ENCODE data around the gene CACNA2D1.

CACNA2D1 gene

DNA sequence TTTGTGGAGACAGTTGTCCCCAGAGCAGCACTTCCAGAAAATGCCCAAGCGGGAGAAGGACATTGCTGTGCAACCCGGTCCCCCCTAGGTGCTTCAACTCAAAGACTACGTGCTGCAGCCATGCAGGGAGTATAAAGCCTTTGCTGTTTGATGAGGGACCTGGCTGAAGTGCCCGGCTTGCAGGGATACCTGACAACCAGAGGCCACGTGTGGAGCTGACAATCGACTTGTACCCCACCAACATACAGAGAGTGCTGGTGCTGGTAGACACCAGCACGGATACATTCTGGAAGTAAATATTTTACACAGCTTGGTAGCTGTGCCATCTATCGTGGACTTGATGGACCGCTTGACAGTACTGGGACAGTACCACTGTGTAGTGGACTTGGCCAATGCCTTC is 240.6 kb downstream of the CACNA2D1 start:
- Histone ChIP-seq H3K9ac (ENCODE audit: low read length) (no peak overlapping the region), H3K27ac (ENCODE audit: low read depth, low read length) (no peak overlapping the region), H3K4me1 (ENCODE audit: control insufficient read depth, insufficient read depth, low read length) (peaks cover 4% of the 10 kb centered on the region; the same call in 1 of the 2 replicates), H3K9me3 (ENCODE audit: control insufficient read depth, insufficient read depth, low read depth, low read length) (peaks cover 11% of the 10 kb centered on the region), H3K4me3 (ENCODE audit: low read depth, low read length) (no peak overlapping the region), H3K36me3 (ENCODE audit: control insufficient read depth, insufficient read depth, low read length) (0 out of 2 replicates have a peak, but pooled peaks cover 6% of the 10 kb centered on the region), H3K27me3 (ENCODE audit: control insufficient read depth, insufficient read depth, low read length) (no peaks in the 10 kb centered on the region)

DNA sequence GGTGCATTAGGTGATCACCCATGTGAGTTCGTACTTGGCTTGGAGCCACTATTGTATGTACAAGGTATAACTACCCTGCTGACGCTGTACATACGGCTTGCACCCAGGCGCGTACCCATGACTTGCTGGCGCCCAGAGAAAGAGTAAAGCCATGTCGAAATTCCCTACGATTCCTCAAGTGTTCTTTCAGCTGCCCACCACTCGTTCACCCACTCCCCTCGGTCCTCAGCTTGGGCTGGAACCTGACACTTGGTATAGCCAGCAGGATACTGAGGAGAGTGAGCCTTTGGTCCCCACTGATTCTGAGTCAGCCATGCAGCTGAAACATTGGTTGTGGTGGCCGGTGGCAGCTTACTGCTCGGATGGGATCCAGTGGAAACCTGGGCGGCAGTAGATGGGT is 241.5 kb downstream of the CACNA2D1 start:
- Histone ChIP-seq H3K27ac (ENCODE audit: low read depth, low read length) (no peak overlapping the region), H3K9me3 (ENCODE audit: control insufficient read depth, insufficient read depth, low read depth, low read length) (peaks cover 11% of the 10 kb centered on the region), H3K9ac (ENCODE audit: low read length) (no peak overlapping the region), H3K4me3 (ENCODE audit: low read depth, low read length) (no peak overlapping the region), H3K36me3 (ENCODE audit: control insufficient read depth, insufficient read depth, low read length) (0 out of 2 replicates have a peak, but pooled peaks cover 6% of the 10 kb centered on the region), H3K4me1 (ENCODE audit: control insufficient read depth, insufficient read depth, low read length) (peaks cover 4% of the 10 kb centered on the region; the same call in 1 of the 2 replicates), H3K27me3 (ENCODE audit: control insufficient read depth, insufficient read depth, low read length) (no peaks in the 10 kb centered on the region)

DNA sequence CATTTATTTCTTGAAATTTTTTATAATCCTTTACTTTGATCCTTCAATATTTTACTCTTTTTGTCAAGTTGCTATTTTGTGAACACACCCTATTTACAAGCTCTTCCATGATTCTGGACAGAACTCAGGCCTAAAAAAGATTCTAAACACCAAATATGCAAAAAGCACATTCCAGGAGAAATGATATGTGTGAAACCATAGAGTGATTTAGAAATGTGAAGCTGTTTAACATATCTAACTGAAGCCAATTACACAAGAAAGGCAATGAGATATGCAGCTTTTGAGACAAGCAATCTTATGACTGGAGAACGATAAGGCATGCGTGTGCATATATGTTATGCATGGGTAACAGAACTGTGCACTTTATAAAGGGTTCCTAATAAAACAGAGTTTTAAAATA is 243.0 kb downstream of the CACNA2D1 start:
- Histone ChIP-seq H3K9ac (ENCODE audit: low read length) (no peak overlapping the region), H3K9me3 (ENCODE audit: control insufficient read depth, insufficient read depth, low read depth, low read length) (peaks cover 11% of the 10 kb centered on the region), H3K36me3 (ENCODE audit: control insufficient read depth, insufficient read depth, low read length) (0 out of 2 replicates have a peak, but pooled peaks cover 6% of the 10 kb centered on the region), H3K27ac (ENCODE audit: low read depth, low read length) (no peak overlapping the region), H3K4me1 (ENCODE audit: control insufficient read depth, insufficient read depth, low read length) (peaks cover 9% of the 10 kb centered on the region), H3K4me3 (ENCODE audit: low read depth, low read length) (no peak overlapping the region), H3K27me3 (ENCODE audit: control insufficient read depth, insufficient read depth, low read length) (no peaks in the 10 kb centered on the region)

DNA sequence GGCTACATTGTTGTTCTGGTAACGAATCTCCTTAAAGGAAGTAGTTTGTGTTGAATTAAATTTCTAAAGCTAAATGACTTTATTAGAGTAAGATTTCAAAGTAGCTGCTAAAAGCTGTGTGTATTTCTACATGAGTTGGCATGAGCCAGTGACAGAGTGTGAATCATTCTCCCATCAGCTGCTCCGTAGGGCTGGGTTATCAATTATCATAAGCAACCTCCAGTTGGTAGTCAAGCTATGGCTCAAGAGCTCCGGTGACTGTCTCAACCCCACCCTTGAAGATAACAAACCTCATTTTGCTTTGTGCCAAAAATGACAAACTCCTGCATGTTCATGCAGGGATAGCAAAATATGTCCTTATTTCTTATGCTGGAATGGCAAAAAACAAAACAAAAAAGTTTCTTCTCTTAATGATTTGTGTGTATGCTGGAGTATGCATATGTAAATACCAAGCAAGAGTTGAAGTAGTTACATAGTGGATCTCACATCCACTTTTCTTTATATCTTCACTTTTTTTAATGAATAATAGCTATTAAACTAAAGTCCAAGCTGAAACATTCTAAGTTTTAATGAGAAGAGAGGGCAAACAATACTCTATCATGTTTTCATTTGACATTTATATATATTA is 249.4 kb downstream of the CACNA2D1 start:
- Histone ChIP-seq H3K36me3 (ENCODE audit: control insufficient read depth, insufficient read depth, low read length) (no peaks in the 10 kb centered on the region), H3K9ac (ENCODE audit: low read length) (no peak overlapping the region)

DNA sequence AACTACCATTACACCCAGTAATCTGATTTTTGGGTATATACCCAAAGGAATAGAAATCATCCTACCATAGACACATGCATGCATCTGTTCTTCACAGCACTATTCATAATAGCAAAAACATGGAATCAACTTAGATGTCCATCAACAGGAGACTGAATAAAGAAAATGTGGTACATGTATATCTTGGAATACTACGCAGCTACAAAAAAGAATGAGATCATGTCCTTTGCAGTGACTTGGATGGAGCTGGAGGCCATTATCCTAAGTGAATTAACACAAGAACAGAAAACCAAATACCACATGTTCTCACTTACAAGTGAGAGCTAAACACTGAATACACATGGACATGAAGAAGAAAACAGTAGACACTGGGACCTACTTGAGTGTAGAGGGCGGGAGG is 254.9 kb downstream of the CACNA2D1 start:
- Histone ChIP-seq H3K4me1 (ENCODE audit: control insufficient read depth, insufficient read depth, low read length) (peaks cover 4% of the 10 kb centered on the region), H3K9me3 (ENCODE audit: control insufficient read depth, insufficient read depth, low read depth, low read length) (no peaks in the 10 kb centered on the region), H3K9ac (ENCODE audit: low read length) (no peak overlapping the region), H3K36me3 (ENCODE audit: control insufficient read depth, insufficient read depth, low read length) (no peaks in the 10 kb centered on the region), H3K27ac (ENCODE audit: low read depth, low read length) (no peak overlapping the region), H3K4me3 (ENCODE audit: low read depth, low read length) (no peak overlapping the region), H3K27me3 (ENCODE audit: control insufficient read depth, insufficient read depth, low read length) (no peaks in the 10 kb centered on the region)

More for the DNA sequence above, 249.4 kb downstream of the CACNA2D1 start:
- Histone ChIP-seq H3K4me1 (ENCODE audit: control insufficient read depth, insufficient read depth, low read length) (peaks cover 14% of the 10 kb centered on the region), H3K4me3 (ENCODE audit: low read depth, low read length) (no peak overlapping the region), H3K9me3 (ENCODE audit: control insufficient read depth, insufficient read depth, low read depth, low read length) (no peaks in the 10 kb centered on the region), H3K27me3 (ENCODE audit: control insufficient read depth, insufficient read depth, low read length) (no peaks in the 10 kb centered on the region), H3K27ac (ENCODE audit: low read depth, low read length) (no peak overlapping the region)

DNA sequence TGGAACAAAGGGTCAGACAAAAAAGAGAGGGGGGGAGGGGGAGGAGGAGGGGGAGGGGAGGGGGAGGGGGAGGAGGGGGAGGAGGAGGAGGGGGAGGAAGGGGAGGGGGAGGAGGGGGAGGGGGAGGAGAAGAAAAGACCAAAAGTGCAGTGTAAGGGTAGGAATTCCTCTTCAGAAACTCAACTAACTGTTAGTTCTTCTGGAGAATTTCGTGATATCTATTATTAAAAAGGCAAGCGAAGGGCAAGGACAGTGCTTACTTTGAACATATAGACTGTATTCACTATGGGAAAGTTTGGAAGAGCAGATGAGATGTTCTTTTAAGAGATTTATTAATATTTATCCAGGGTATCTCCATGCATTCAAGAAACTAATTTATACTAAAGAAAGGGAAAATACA is 258.1 kb downstream of the CACNA2D1 start:
- no peak overlapping the region for H3K9ac ChIP-seq (ENCODE audit: low read length)
- no peaks in the 10 kb centered on the region for H3K27me3 ChIP-seq (ENCODE audit: control insufficient read depth, insufficient read depth, low read length)

DNA sequence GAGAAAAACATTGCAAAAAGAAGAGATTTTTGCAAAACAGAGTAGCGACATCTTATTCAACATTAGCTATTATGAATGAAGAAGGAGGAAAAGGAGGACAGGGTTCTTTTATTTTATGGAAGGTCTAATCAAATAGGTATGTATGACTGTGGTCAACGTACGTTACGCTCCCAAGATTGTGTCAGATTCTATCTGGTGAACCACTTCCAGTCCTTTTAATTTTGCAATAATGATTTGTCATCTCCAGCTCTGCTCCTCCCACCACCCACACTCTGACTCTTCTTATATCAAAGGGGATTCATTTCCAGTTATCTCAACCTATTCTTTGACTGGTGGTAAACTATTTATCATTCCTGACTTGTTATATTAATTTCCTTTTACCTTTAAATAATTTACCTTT is 259.9 kb downstream of the CACNA2D1 start:
- Histone ChIP-seq H3K9ac (ENCODE audit: low read length) (no peak overlapping the region), H3K27me3 (ENCODE audit: control insufficient read depth, insufficient read depth, low read length) (no peaks in the 10 kb centered on the region), H3K4me3 (ENCODE audit: low read depth, low read length) (no peak overlapping the region), H3K36me3 (ENCODE audit: control insufficient read depth, insufficient read depth, low read length) (no peaks in the 10 kb centered on the region), H3K4me1 (ENCODE audit: control insufficient read depth, insufficient read depth, low read length) (peaks cover 33% of the 10 kb centered on the region), H3K27ac (ENCODE audit: low read depth, low read length) (no peak overlapping the region), H3K9me3 (ENCODE audit: control insufficient read depth, insufficient read depth, low read depth, low read length) (no peaks in the 10 kb centered on the region)

More for the DNA sequence above, 258.1 kb downstream of the CACNA2D1 start:
- H3K4me3 ChIP-seq (ENCODE audit: low read depth, low read length) = no peak overlapping the region
- peaks cover 16% of the 10 kb centered on the region for H3K4me1 ChIP-seq (ENCODE audit: control insufficient read depth, insufficient read depth, low read length)
- no peak overlapping the region for H3K27ac ChIP-seq (ENCODE audit: low read depth, low read length)
- H3K9me3 ChIP-seq (ENCODE audit: control insufficient read depth, insufficient read depth, low read depth, low read length) = no peaks in the 10 kb centered on the region
- H3K36me3 ChIP-seq (ENCODE audit: control insufficient read depth, insufficient read depth, low read length) = no peaks in the 10 kb centered on the region

DNA sequence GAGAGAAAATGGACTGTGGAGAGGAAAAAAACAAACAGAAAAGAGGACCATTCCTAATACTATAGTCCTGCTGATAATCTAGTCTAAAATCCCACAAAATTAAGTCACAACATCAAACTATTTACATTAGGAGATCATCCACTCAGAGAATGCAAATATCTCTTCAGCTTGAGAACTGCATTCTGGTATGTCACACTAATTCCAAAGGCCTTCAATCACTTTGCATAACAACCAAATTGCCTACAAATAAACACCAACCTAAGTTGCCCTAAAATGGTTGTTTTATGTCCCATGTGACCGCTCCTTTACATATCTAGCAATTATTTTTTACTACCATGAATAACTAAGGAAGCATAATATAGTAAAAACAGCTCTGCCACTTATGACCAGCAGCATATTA is 264.3 kb downstream of the CACNA2D1 start:
- no peak overlapping the region for H3K4me3 ChIP-seq (ENCODE audit: low read depth, low read length)
- H3K36me3 ChIP-seq (ENCODE audit: control insufficient read depth, insufficient read depth, low read length) = no peaks in the 10 kb centered on the region
- H3K4me1 ChIP-seq (ENCODE audit: control insufficient read depth, insufficient read depth, low read length) = peaks cover 58% of the 10 kb centered on the region

DNA sequence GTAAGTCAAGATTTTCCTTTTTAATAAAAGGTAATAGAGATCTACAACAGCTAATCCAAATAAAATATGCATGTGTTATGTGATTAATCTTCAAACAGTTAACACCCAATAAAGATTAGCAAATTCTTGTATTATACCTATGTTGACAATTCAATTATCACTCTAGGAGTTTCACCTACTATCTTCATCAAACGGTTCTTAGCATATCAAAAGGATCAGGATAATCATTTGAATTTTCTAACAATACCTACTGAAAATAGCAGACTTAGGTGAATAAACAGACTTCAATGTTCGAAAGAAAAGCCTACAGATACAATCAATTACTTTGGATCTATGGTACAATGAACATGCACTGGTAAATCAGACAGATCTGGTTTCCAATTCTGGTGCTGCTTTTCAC is 268.3 kb downstream of the CACNA2D1 start:
- Histone ChIP-seq H3K36me3 (ENCODE audit: control insufficient read depth, insufficient read depth, low read length) (no peaks in the 10 kb centered on the region), H3K4me3 (ENCODE audit: low read depth, low read length) (peak overlapping the region; percentile 12; the same call in 1 of the 2 replicates), H3K27me3 (ENCODE audit: control insufficient read depth, insufficient read depth, low read length) (no peaks in the 10 kb centered on the region), H3K9me3 (ENCODE audit: control insufficient read depth, insufficient read depth, low read depth, low read length) (no peaks in the 10 kb centered on the region), H3K27ac (ENCODE audit: low read depth, low read length) (peak overlapping the region; percentile 39; the same call in 1 of the 2 replicates), H3K9ac (ENCODE audit: low read length) (no peak overlapping the region), H3K4me1 (ENCODE audit: control insufficient read depth, insufficient read depth, low read length) (peaks cover 50% of the 10 kb centered on the region)

More for the DNA sequence above, 264.3 kb downstream of the CACNA2D1 start:
- no peaks in the 10 kb centered on the region for H3K27me3 ChIP-seq (ENCODE audit: control insufficient read depth, insufficient read depth, low read length)
- no peaks in the 10 kb centered on the region for H3K9me3 ChIP-seq (ENCODE audit: control insufficient read depth, insufficient read depth, low read depth, low read length)
- peak overlapping the region; percentile 77 for H3K27ac ChIP-seq (ENCODE audit: low read depth, low read length)
- H3K9ac ChIP-seq (ENCODE audit: low read length) = no peak overlapping the region

DNA sequence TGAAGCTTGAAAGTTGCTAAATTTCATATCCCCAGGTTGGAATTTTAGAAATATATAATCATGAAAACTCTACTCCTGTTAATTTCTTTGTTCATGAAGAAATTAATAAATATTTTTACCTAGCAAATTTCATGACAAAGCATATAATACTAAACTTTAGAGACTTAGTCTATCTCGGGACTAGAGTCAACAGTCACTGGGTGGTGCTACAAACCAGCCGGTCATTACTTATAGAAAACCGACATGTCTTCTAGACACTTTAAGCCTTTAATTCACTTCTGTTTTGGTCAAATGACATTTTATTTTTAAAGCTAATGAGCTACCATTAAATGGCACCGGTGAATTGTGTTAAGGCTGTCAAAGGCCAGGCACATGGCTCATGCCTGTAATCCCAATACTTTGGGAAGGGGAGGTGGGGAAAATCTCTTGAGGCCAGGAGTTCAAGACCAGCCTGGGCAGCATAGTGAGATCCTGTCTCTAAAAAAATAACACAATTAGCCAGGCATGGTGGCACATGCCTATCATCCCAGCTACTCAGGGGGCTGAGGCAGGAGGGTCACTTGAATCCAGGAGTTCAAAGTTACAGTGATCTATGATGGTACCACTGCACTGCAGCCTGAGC is 270.1 kb downstream of the CACNA2D1 start:
- H3K4me1 ChIP-seq (ENCODE audit: control insufficient read depth, insufficient read depth, low read length) = peaks cover 31% of the 10 kb centered on the region
- H3K4me3 ChIP-seq (ENCODE audit: low read depth, low read length) = no peak overlapping the region

DNA sequence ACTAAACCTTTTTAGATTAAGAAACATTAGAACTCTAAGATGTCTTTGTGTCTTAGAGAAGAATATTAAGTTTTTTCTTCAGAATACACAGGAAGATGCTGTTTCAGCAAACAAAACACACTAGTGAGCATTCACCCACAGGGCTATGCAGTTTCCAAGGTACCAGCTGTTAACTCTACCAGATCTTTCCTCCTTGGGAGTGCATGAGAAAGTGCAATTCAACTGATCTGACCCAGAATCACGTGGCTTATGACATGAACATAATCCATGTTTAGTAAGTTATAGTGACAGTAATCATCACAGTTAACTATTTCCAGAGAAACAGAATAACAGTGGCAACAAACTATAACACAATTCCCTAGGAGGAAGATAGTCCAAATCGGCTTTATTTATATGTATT is 270.7 kb downstream of the CACNA2D1 start:
- H3K4me1 ChIP-seq (ENCODE audit: control insufficient read depth, insufficient read depth, low read length) = peaks cover 31% of the 10 kb centered on the region
- no peaks in the 10 kb centered on the region for H3K36me3 ChIP-seq (ENCODE audit: control insufficient read depth, insufficient read depth, low read length)
- no peaks in the 10 kb centered on the region for H3K27me3 ChIP-seq (ENCODE audit: control insufficient read depth, insufficient read depth, low read length)

More for the DNA sequence above, 270.1 kb downstream of the CACNA2D1 start:
- Histone ChIP-seq H3K27me3 (ENCODE audit: control insufficient read depth, insufficient read depth, low read length) (no peaks in the 10 kb centered on the region), H3K9ac (ENCODE audit: low read length) (no peak overlapping the region), H3K36me3 (ENCODE audit: control insufficient read depth, insufficient read depth, low read length) (no peaks in the 10 kb centered on the region), H3K27ac (ENCODE audit: low read depth, low read length) (no peak overlapping the region), H3K9me3 (ENCODE audit: control insufficient read depth, insufficient read depth, low read depth, low read length) (no peaks in the 10 kb centered on the region)

More for the DNA sequence above, 270.7 kb downstream of the CACNA2D1 start:
- H3K27ac ChIP-seq (ENCODE audit: low read depth, low read length) = no peak overlapping the region
- no peaks in the 10 kb centered on the region for H3K9me3 ChIP-seq (ENCODE audit: control insufficient read depth, insufficient read depth, low read depth, low read length)
- no peak overlapping the region for H3K4me3 ChIP-seq (ENCODE audit: low read depth, low read length)
- no peak overlapping the region for H3K9ac ChIP-seq (ENCODE audit: low read length)

Data from HUES6 (cell line).